Stomach (tissue), 9 donors: Measurements from ENCODE around the gene KLK15. TPM values are rescaled to one million over a fixed set of nuclear protein-coding genes. Genes with fewer than 3 reads are reported as not detected.

Experiments
- DNase-seq, 2 donors: peaks; one replicate each; pipeline versions ENCODE4 v3.0.0 to v3.0.0-alpha.2; 2013 to 2019
- H3K27ac ChIP-seq, 5 donors: fragments of 200-600 bp in 4 of 5; sonication (generic) in 4 of 5; one replicate each; pipeline ENCODE4 v1.5.1; 2013 to 2019; ENCODE audit warnings: mild to moderate bottlenecking in 1 of 5, moderate library complexity in 1 of 5
- H3K27me3 ChIP-seq, 3 donors: fragments of 200-600 bp; sonication (generic); one replicate each; pipeline ENCODE4 v1.5.1; 2017 to 2019; ENCODE audit warnings: mixed run types in 1 of 3
- H3K36me3 ChIP-seq, 4 donors: fragments of 200-600 bp; sonication (generic); 1 replicate in 3 of 4; 2 replicates in 1 of 4; pipeline ENCODE4 v1.5.1; 2016 to 2019
- H3K4me1 ChIP-seq, 4 donors: fragments of 200-600 bp; sonication (generic); one replicate each; pipeline ENCODE4 v1.5.1; 2016 to 2019
- H3K4me3 ChIP-seq, 4 donors: fragments of 200-600 bp; sonication (generic) in 3 of 4; one replicate each; pipeline ENCODE4 v1.5.1; 2016 to 2019; ENCODE audit warnings: mild to moderate bottlenecking in 1 of 4
- H3K9me3 ChIP-seq, 4 donors: fragments of 200-600 bp; sonication (generic); one replicate each; pipeline ENCODE4 v1.5.1; 2016 to 2019
- EP300 ChIP-seq: sonication (generic); formaldehyde crosslinking; IDR thresholded peaks from one replicate; pipeline ENCODE4 v1.6.1; 2017; ENCODE audit warnings: antibody characterized with exemption
- POLR2A ChIP-seq, 4 donors: fragments of 450-650 bp; IDR thresholded peaks; one replicate each; pipeline ENCODE4 v1.6.1; 2016; ENCODE audit warnings: antibody characterized with exemption in 4 of 4, control low read depth in 2 of 4, mild to moderate bottlenecking in 1 of 4, moderate library complexity in 1 of 4
- POLR2AphosphoS5 ChIP-seq, 3 donors: sonication (generic); formaldehyde crosslinking; IDR thresholded peaks; one replicate each; pipeline ENCODE4 v1.6.1; 2016; ENCODE audit warnings: antibody characterized with exemption in 3 of 3
- WGBS, 5 donors: extraction: QIAGEN DNeasy Blood & Tissue Kit in 3 of 5; methylation state at CpG; one replicate each; pipeline versions ENCODE4 v1.1.5 to v1.1.7; 2013 to 2018; 5-methylcytosine and 5-hydroxymethylcytosine counted together
- intact Hi-C: fragments of 100-400 bp; cut with DNase I; formaldehyde crosslinking; loops from one replicate; pipeline ENCODE4 v1.15.1; 2023; ENCODE audit warnings: low total_unique reads
- polyA plus RNA-seq, 3 donors: library from polyadenylated mRNA; stranded (reverse); fragments of 200-250 nt; gene quantifications; one replicate each; pipeline ENCODE4 v1.2.3, GENCODE V29; 2013
- total RNA-seq, 5 donors: library from RNA; depleted of rRNA; stranded (reverse); fragments of >200 nt; gene quantifications; one replicate each; pipeline versions ENCODE4 v1.1.0 to v1.2.3, GENCODE V29; 2014 to 2016
- TF ChIP-seq, protein P1 (sequence below), 7 experiments: fragments of 450-650 bp in 4 of 7; fragments of 200-600 bp in 3 of 7; sonication (generic) in 3 of 7; IDR thresholded peaks; one replicate each; pipeline ENCODE4 v1.5.1; 2016 to 2019; ENCODE audit warnings: antibody characterized with exemption in 7 of 7, control low read depth in 2 of 7, mild to moderate bottlenecking in 1 of 7
- donor health status: healthy with polysubstance abuse.
- donor health status: Bipolar disorder and iron deficiency.
- donor health status: healthy.

The KLK15 gene
- total and polyA plus RNA-seq, 8 donors = not detected

DNA sequence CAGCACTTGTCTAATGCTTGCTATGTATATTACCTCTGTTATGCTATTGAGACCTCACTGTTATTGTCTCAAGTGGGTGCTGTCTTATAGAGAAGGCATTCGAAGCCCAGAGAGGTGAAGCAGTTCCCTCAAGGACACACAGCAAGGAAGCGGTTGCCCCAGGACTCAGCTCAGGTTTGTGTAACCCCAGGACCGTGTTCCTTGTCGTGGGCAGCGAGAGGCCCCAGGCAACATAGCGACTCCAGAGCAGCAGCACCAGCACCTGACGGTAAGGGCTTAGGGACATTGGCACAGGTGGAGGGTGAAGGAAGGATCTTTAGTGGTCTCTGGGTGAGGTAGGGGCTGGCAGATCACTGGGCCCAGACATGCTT lies 2.4 kb downstream of the KLK15 start:
- Histone ChIP-seq H3K27ac (no peak overlapping the region), H3K4me3 (no peak overlapping the region), H3K27me3 (peaks cover 4 to 93% (median 27%) of the 10 kb centered on the region in 3 donors), H3K36me3 (no peaks in the 10 kb centered on the region), H3K4me1 (peaks cover 7 to 12% (median 10%) of the 10 kb centered on the region in 4 donors), H3K9me3 (peaks cover 0 to 3% (median 0%) of the 10 kb centered on the region in 4 donors)
- DNase-seq = no peak
- TF ChIP-seq, protein P1, sequence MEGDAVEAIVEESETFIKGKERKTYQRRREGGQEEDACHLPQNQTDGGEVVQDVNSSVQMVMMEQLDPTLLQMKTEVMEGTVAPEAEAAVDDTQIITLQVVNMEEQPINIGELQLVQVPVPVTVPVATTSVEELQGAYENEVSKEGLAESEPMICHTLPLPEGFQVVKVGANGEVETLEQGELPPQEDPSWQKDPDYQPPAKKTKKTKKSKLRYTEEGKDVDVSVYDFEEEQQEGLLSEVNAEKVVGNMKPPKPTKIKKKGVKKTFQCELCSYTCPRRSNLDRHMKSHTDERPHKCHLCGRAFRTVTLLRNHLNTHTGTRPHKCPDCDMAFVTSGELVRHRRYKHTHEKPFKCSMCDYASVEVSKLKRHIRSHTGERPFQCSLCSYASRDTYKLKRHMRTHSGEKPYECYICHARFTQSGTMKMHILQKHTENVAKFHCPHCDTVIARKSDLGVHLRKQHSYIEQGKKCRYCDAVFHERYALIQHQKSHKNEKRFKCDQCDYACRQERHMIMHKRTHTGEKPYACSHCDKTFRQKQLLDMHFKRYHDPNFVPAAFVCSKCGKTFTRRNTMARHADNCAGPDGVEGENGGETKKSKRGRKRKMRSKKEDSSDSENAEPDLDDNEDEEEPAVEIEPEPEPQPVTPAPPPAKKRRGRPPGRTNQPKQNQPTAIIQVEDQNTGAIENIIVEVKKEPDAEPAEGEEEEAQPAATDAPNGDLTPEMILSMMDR (IDR thresholded peaks at IDR 0.05) = no peak
- TF ChIP-seq POLR2AphosphoS5 (IDR thresholded peaks at IDR 0.05) (no peak), POLR2A (IDR thresholded peaks at IDR 0.05) (no peak), EP300 (no peak)
- 75 to 84% (median 78%) methylated on average over 7 of the region's 7 CpGs for WGBS, 5 donors
- intact Hi-C loops = no loop called here

DNA sequence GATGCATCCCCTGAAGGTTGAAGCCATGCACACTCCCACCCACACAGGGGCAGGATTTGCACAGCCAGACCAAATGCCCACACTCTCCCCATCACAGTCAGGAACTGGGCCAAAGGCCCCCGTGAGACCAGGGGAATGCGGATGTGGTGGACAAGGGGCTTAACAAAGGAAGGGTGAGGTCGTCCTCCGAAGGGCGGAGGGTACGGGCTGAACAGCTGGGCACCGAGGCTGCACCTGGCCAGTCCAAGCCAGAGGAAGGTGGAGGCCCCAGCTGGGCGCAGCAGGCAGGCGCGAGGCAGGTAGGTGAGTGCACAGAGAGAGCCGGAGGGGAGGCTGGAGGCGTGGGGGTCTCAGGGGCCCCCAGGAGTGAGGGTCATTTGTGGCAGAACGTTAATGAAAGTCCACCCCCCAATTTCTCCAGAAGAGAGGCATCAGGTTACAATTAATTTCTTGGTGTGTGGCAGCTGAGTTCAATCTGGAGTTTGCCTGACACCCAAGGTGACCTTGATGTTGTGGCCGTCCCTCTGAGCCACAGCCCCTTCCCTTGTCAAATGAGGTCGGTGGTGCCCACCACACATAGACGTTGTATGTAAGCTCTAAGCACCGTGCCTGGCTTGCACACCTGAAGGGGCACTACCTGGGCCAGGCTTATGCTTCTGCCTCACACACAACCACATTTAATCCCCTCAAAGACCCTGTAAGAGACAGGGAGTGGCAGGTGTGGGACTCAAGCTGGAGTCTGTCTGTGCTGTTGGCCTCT lies 2.9 kb downstream of the KLK15 start:
- Histone ChIP-seq H3K27me3 (peaks cover 4 to 93% (median 21%) of the 10 kb centered on the region in 3 donors), H3K27ac (no peak overlapping the region), H3K9me3 (peaks cover 0 to 3% (median 0%) of the 10 kb centered on the region in 4 donors), H3K4me1 (peaks cover 3 to 6% (median 4%) of the 10 kb centered on the region in 4 donors), H3K4me3 (no peak overlapping the region), H3K36me3 (no peaks in the 10 kb centered on the region)
- peak in 1 of 2 donors; percentile 68 for DNase-seq
- WGBS, 5 donors = 29 to 35% (median 34%) methylated on average over 15 to 17 of the region's 17 CpGs
- intact Hi-C loops = no loop called here
- TF ChIP-seq POLR2AphosphoS5 (IDR thresholded peaks at IDR 0.05) (no peak), POLR2A (IDR thresholded peaks at IDR 0.05) (no peak), EP300 (no peak)
- TF ChIP-seq, protein P1 (IDR thresholded peaks at IDR 0.05) = no peak

DNA sequence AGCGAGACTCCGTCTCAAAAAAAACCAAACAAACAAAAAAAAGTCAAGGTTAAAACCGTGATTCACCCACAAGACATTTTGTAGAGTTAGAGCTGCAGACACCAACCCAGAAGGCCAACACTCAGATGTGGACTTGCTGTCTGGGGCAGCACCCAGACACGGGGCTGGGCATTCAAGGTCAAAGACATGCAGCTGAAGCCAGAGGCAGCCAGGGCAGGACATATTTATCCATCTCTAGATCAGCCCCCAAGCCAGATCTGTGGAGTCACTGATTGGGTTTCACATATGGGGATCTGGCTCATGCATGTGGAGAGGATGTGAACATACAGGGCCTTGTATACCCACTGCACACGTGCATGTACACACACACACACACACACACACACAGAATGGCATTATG lies 3.6 kb downstream of the KLK15 start:
- DNase-seq = no peak
- Histone ChIP-seq H3K4me3 (no peak overlapping the region), H3K4me1 (no peaks in the 10 kb centered on the region), H3K9me3 (peaks cover 0 to 3% (median 0%) of the 10 kb centered on the region in 4 donors), H3K27ac (no peak overlapping the region), H3K36me3 (no peaks in the 10 kb centered on the region), H3K27me3 (peaks cover 4 to 93% (median 19%) of the 10 kb centered on the region in 3 donors)
- WGBS, 5 donors = 64 to 72% (median 71%) methylated on average over 5 of the region's 5 CpGs
- TF ChIP-seq EP300 = no peak
- no peak for TF ChIP-seq POLR2A (IDR thresholded peaks at IDR 0.05)
- TF ChIP-seq POLR2AphosphoS5 (IDR thresholded peaks at IDR 0.05) = no peak
- TF ChIP-seq, protein P1 (IDR thresholded peaks at IDR 0.05) = no peak
- intact Hi-C loops = no loop called here

DNA sequence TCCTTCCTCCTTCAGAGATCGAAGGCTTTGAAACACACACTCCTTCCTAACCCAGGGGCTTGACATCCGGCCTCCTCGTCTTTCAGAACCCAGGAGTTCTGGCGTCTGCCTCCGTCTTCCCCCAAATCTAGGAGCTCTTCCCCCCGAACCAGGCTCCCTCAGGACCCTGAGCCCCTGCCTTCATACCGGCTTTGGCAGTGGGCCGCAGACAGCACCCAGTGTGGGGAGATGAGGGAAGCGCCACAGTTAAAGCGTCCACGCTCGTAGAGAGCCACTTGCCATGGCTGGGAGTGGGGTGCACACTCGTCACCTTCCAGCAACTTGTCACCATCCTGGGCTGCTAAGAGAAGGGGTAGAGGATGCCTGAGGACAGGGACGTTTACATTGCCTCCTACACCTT lies 5.9 kb downstream of the KLK15 start:
- Histone ChIP-seq H3K4me3 (no peak overlapping the region), H3K27me3 (peaks cover 6 to 93% (median 13%) of the 10 kb centered on the region in 3 donors), H3K9me3 (peaks cover 0 to 3% (median 0%) of the 10 kb centered on the region in 4 donors), H3K4me1 (no peaks in the 10 kb centered on the region), H3K27ac (no peak overlapping the region), H3K36me3 (no peaks in the 10 kb centered on the region)
- 66 to 85% (median 80%) methylated on average over 10 to 14 of the region's 14 CpGs for WGBS, 5 donors
- no peak for TF ChIP-seq POLR2AphosphoS5 (IDR thresholded peaks at IDR 0.05)
- no peak for TF ChIP-seq EP300
- TF ChIP-seq POLR2A (IDR thresholded peaks at IDR 0.05) = no peak
- TF ChIP-seq, protein P1 (IDR thresholded peaks at IDR 0.05) = no peak
- intact Hi-C loops = no loop called here
- DNase-seq = no peak
